Cardiac fibroblast (primary cell): Measurements from ENCODE around the gene LMAN2L.

Experiments
- DNase-seq, 2 donors: peaks; one replicate each; pipeline versions ENCODE4 v3.0.0 to v3.0.0-alpha.2; 2010; ENCODE audit warnings: low read depth in 2 of 2
- H3K4me3 ChIP-seq, 2 donors: replicated peaks in 1 of 2; 1 replicate in 1 of 2; 2 replicates in 1 of 2; pipeline ENCODE4 v1.5.1; 2011; ENCODE audit warnings: low read depth in 2 of 2, low read length in 2 of 2, mild to moderate bottlenecking in 2 of 2, moderate library complexity in 1 of 2
- TF ChIP-seq, protein P1 (sequence below): IDR thresholded peaks from one replicate; pipeline ENCODE4 v1.5.1; 2011; ENCODE audit warnings: low read depth, mild to moderate bottlenecking, low read length, inconsistent platforms

LMAN2L gene

DNA sequence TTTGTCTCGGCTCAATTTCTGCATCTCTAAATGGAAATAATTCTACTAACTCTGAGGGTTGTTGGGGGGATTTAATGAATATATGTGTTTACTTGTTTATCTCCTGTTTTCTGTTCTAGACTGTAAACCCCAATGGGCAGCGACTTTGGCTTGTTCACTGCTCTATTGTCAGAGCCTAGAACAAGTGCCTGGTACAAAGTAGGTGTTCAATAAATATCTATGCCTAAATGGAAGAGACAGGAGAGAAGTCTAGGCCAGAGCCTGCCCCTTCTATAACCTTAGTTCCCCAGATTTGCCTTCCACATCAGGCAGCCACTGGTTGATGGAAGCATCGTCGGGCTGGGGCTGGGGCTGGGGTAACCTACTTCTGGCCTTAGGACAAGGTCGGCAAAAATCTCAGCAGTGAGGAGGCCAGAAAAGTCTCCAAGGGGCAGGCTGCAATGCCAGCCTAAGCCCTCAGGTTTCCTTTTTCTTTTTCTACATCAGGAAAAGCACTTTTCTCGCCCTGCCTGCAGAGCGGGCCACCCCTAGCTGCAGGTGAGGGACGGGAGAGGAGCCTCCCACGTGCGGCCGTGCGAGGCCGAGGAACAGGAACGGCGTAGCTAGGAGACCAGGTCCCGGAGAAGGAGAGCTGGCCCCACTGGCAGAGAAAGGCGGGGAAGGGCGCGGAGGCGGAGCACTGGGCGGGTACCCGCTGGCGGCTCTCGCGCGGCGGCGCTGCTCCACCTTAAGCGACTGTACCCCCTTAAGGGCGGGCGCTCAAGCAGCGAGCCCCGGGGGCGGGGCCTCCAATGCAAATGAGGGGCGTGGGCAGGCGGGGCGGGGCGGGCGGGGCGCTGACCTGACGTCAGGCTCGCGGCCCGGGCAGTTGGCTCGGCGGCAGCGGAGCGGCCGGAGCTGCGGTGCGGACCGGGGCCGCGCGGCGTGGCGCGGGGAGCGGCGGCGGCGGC is 20.4 kb upstream of the LMAN2L start, which contains the start of gene CNNM4:
Gene CNNM4 (plus strand): TSS at position 867 of the 950 bp plus-strand sequence. CDS start 98 bp downstream, outside the sequence.
- TF ChIP-seq, protein P1, sequence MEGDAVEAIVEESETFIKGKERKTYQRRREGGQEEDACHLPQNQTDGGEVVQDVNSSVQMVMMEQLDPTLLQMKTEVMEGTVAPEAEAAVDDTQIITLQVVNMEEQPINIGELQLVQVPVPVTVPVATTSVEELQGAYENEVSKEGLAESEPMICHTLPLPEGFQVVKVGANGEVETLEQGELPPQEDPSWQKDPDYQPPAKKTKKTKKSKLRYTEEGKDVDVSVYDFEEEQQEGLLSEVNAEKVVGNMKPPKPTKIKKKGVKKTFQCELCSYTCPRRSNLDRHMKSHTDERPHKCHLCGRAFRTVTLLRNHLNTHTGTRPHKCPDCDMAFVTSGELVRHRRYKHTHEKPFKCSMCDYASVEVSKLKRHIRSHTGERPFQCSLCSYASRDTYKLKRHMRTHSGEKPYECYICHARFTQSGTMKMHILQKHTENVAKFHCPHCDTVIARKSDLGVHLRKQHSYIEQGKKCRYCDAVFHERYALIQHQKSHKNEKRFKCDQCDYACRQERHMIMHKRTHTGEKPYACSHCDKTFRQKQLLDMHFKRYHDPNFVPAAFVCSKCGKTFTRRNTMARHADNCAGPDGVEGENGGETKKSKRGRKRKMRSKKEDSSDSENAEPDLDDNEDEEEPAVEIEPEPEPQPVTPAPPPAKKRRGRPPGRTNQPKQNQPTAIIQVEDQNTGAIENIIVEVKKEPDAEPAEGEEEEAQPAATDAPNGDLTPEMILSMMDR = no peak
- peak within 1 kb of the TSS; percentile 62 to 75 for H3K4me3 ChIP-seq
- peak; percentile 89 to 95 for DNase-seq

DNA sequence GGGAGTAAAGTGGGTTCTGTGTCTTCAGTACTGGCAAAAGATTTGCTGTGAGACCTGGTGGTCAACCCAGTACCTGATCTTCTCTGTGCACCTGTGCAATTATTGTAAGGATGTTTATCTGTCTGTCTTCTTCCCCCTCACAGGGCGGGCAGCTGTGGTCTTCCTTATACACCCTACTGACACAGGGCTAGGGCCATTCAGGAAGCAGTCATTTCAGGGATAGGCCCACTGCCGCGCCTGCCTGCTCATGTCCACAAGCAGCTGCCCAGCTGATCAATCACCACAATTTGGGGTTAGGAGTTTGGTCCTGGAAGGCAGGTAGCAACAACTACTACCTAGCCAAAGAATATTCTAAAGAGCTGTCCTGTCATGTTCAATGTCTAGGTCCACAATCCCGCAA is 19.7 kb upstream of the LMAN2L start:
- TF ChIP-seq, protein P1 = no peak
- no peak overlapping the region for H3K4me3 ChIP-seq
- DNase-seq = no peak

DNA sequence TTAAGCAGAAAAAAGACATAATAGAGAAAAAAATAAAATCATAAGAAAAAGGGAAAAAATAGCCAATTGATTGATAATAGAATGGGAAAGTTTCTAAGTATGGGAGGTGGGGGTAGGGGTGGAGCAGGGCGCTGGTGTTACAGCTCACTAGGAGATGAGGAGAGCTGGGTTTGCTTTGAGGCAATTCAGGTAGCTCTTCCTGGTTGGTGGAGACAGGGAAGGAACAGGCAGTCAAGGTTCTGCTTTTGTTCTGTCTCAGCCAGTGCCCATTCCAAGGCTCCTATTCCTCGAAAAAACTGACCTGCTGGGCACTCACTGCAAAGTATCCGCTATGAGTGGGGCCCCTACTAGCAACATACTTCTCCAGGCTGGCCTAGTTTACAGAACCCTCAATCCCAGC is 19.1 kb upstream of the LMAN2L start:
- no peak for DNase-seq
- TF ChIP-seq, protein P1 = no peak
- no peak overlapping the region for H3K4me3 ChIP-seq

DNA sequence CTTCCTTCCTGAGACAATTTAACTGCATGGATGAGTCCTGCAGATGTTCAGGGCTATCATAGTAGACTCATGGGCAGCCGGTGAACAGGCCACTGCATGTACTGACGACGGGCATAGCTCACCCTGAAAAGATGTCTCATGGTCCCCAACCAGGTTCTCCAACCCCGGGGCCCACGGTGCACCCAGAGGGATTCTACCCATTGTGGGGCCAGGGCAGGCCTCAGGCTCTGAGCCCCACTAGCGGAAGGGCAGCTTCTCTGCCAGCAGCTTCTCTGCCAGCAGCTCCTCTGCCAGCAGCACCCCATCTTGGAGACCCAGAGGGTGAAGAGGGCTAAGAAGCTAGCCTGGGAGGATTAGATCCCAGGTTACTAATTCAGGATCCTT is 17.6 kb upstream of the LMAN2L start:
- DNase-seq = no peak
- H3K4me3 ChIP-seq = no peak overlapping the region
- TF ChIP-seq, protein P1 = no peak

DNA sequence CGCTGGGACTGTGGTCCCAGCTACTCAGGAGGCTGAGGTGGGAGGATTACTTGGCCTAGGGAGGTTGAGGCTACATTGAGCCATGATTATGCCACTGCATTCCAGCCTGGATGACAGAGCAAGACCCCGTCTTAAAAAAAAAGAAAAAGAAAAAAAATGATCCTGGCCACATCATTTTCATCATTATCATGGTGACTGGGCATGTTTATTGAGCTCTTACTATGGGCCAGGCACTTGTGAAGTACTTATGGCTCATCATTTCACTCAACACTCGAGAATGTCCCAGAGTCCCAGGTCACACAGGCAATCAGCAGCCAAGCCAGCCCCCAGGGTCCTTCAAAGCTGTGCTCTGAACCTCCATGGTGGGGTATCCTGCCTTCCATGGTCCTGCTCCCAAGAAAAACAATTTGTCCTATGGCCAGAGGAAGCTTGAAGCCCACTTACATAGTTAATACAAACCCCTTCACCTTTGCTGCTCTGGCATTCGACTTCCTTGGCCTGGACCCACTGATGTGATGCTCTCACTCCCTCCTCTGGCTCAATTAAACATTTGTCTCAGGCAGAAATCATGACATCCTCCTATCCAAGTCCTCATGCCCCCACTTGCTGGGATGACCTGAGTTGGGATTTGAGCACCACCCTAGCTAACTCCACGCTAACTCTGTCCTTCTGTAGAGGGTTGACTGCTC is 17.1 kb upstream of the LMAN2L start:
- H3K4me3 ChIP-seq = no peak overlapping the region
- TF ChIP-seq, protein P1 = no peak
- no peak for DNase-seq

DNA sequence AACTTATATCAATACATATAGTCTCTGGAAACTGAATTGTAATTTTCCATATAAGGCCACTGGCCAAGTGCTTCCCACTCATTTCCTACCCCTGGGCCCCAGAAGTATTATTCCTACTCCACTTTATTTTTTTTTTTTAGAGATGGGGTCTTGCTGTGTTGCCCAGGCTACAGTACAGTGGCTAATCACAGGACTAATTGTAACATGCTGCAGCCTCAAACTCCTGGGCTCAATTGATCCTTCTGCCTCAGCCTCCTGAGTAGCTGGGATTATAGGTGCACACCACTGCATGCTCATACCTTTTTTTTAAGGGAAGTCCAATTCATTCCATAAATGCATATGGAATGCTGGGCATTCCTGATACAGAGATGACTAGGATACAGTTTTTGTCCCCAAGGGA is 14.5 kb upstream of the LMAN2L start:
- TF ChIP-seq, protein P1 = no peak
- DNase-seq = no peak
- H3K4me3 ChIP-seq = no peak overlapping the region
